ENCODE results near the gene CD300LD. TPM values are rescaled to one million over a fixed set of nuclear protein-coding genes. Genes with fewer than 3 reads are reported as not detected.

CD300LD gene
- total and polyA plus RNA-seq, 2 of the 8 experiments (the other 6 are each of a cell fraction or from before 2014, with no cell fraction given) = not detected

Other genes with a start within 250 kb of the CD300LD start
- gene BTBD17, start 230.4 kb downstream of the CD300LD start, total RNA-seq (2021; fragmentation: NEBNext Ultra II Directional; extraction: Animal tissue kit (Norgen Biotek cat#: 25700)) = 7.0 and 7.8 TPM in 2 replicates
- 14.8 and 17.0 TPM in 2 replicates for gene BTBD17, start 230.4 kb downstream of the CD300LD start, polyA plus RNA-seq (2011; rRNA removed)
- gene GPR142, start 224.8 kb downstream of the CD300LD start, total RNA-seq (2021; fragmentation: NEBNext Ultra II Directional; extraction: Animal tissue kit (Norgen Biotek cat#: 25700)) = not detected in 2 replicates
- 0.05 and 0.11 TPM in 2 replicates for gene GPR142, start 224.8 kb downstream of the CD300LD start, polyA plus RNA-seq (2011; rRNA removed)
- 17.1 and 18.3 TPM in 2 replicates for gene GPRC5C, start 160.2 kb downstream of the CD300LD start, total RNA-seq (2021; fragmentation: NEBNext Ultra II Directional; extraction: Animal tissue kit (Norgen Biotek cat#: 25700))
- 55.8 and 58.7 TPM in 2 replicates for gene GPRC5C, start 160.2 kb downstream of the CD300LD start, polyA plus RNA-seq (2011; rRNA removed)
- gene CD300A, start 125.6 kb downstream of the CD300LD start, total RNA-seq (2021; fragmentation: NEBNext Ultra II Directional; extraction: Animal tissue kit (Norgen Biotek cat#: 25700)) = 0.46 and 0.52 TPM in 2 replicates
- 1.3 and 1.6 TPM in 2 replicates for gene CD300A, start 125.6 kb downstream of the CD300LD start, polyA plus RNA-seq (2011; rRNA removed)
- not detected in 2 replicates for gene CD300LB, start 60.8 kb downstream of the CD300LD start, total RNA-seq (2021; fragmentation: NEBNext Ultra II Directional; extraction: Animal tissue kit (Norgen Biotek cat#: 25700))
- not detected in 2 replicates for gene CD300LB, start 60.8 kb downstream of the CD300LD start, polyA plus RNA-seq (2011; rRNA removed)
- not detected in 2 replicates for gene CD300C, start 46.2 kb downstream of the CD300LD start, total RNA-seq (2021; fragmentation: NEBNext Ultra II Directional; extraction: Animal tissue kit (Norgen Biotek cat#: 25700))
- gene CD300C, start 46.2 kb downstream of the CD300LD start, polyA plus RNA-seq (2011; rRNA removed) = not detected in 2 replicates
- gene CD300H, start 24.8 kb downstream of the CD300LD start, total RNA-seq (2021; fragmentation: NEBNext Ultra II Directional; extraction: Animal tissue kit (Norgen Biotek cat#: 25700)) = not detected in 2 replicates
- not detected in 2 replicates for gene CD300H, start 24.8 kb downstream of the CD300LD start, polyA plus RNA-seq (2011; rRNA removed)
- not detected in 2 replicates for gene CD300E, start 31.5 kb upstream of the CD300LD start, total RNA-seq (2021; fragmentation: NEBNext Ultra II Directional; extraction: Animal tissue kit (Norgen Biotek cat#: 25700))
- not detected in 2 replicates for gene CD300E, start 31.5 kb upstream of the CD300LD start, polyA plus RNA-seq (2011; rRNA removed)
- gene CD300LF, start 120.6 kb upstream of the CD300LD start, total RNA-seq (2021; fragmentation: NEBNext Ultra II Directional; extraction: Animal tissue kit (Norgen Biotek cat#: 25700)) = not detected in 2 replicates
- gene CD300LF, start 120.6 kb upstream of the CD300LD start, polyA plus RNA-seq (2011; rRNA removed) = not detected in 2 replicates
- gene RAB37, start 145.0 kb upstream of the CD300LD start, total RNA-seq (2021; fragmentation: NEBNext Ultra II Directional; extraction: Animal tissue kit (Norgen Biotek cat#: 25700)) = 5.2 and 5.5 TPM in 2 replicates
- gene RAB37, start 145.0 kb upstream of the CD300LD start, polyA plus RNA-seq (2011; rRNA removed) = 6.1 and 6.6 TPM in 2 replicates
- gene NHERF1, start 156.3 kb upstream of the CD300LD start, total RNA-seq (2021; fragmentation: NEBNext Ultra II Directional; extraction: Animal tissue kit (Norgen Biotek cat#: 25700)) = 91.3 and 92.9 TPM in 2 replicates
- gene NHERF1, start 156.3 kb upstream of the CD300LD start, polyA plus RNA-seq (2011; rRNA removed) = 99.2 and 140 TPM in 2 replicates
- gene NAT9, start 184.1 kb upstream of the CD300LD start, total RNA-seq (2021; fragmentation: NEBNext Ultra II Directional; extraction: Animal tissue kit (Norgen Biotek cat#: 25700)) = 40.6 and 42.7 TPM in 2 replicates
- gene NAT9, start 184.1 kb upstream of the CD300LD start, polyA plus RNA-seq (2011; rRNA removed) = 32.3 and 42.4 TPM in 2 replicates

Measured in H1 (cell line).